Effector CD8-positive, alpha-beta T cell (primary cell): ENCODE data around the gene LMX1B.
"Not testable (repeated sequence)": the region's sequence is repeated elsewhere in the genome, so short reads cannot be mapped to it uniquely, and the experiment has no call there.

Experiments
- DNase-seq: peaks from one replicate; lab custom pipeline; 2025; lab: John Stamatoyannopoulos, UW

Gene LMX1B

DNA sequence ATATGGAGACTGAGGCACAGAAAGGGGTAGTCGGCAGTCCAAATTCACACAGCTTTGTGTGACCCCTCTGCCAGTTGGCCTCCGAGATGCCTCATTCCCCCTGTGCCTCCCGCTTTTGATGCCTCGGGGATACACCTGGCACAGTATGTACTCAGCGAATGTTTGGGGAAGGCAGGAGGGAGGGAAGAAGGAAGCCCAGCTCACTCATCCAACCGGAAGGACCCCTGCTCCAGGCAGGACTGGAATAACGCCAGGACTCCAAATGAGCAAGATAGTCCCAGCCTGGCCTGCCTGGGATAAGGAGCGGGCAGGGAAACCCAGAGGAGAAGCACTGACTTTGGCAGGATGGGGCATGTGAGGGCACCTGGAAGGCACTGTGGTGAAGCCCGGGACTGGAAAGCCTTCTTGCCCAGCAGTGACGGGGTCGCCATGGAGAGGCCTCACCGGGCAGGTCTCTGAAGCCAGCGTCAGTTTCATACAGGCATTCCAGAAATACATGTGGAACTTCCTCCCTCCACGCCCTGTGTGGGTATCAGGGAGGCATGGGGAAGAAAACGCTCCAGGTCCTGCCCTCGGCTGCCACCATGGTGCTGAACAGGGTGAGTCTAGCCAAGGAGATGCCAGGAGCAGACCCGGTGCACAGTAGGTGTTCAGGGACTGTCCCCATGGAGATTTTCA is 20.3 kb downstream of the LMX1B start:
- no peak for DNase-seq

DNA sequence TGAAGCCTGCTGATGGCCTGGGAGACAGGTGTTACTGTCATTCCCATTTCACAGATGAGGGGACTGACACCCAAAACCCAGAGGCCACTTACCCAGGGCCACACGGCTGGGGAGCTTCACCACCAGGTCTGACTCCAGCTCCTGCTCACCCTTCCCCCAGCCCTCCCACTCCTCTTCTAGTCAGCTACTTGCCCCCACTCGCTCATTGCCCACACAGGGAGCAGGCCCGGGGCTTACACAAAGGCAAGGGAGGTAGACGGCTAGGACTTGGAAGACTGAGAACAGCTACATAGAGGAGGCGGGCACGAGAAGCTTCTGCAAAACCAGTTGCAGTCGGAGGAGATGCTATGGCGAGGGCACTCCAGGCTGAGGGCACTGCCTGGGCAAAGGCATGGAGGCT is 21.3 kb downstream of the LMX1B start:
- DNase-seq = no peak

DNA sequence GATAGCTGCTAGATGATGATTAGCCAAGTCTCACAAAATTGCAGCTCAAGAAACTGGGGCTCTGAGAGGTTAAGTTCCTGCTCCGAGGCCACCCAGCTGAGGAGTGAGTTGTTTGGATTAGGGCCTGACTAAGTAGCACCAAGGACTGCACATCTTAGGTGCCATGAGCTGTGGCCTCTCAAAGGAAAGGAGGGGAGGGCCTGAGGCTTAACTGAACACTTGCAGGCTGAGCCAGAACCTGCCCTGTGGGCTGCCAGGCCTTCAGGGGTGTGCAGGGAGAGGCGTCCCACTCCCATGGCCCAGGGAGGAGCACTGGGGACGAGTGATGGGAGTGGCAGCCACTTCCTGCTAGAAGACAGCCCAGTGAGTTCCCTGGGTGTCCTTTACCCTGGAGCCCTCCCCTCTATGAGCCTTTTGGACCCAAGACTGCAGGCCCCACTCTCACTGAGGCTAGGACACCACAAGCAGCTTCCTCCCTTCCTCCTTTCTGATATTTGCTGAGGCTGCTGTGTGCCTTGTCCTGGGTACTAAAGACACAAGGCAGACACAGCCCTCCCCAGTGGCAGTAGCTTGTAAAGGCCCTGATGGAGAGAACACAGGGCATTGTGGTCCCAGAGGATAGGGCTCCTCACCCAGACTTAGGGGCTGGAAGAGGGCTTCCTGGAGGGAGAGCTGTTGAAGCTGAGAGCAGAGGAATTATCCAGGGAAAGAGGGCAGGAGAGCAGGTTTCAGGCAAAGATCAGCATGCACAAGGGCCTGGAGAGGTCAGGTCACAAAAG is 22.1 kb downstream of the LMX1B start:
- DNase-seq = no peak

DNA sequence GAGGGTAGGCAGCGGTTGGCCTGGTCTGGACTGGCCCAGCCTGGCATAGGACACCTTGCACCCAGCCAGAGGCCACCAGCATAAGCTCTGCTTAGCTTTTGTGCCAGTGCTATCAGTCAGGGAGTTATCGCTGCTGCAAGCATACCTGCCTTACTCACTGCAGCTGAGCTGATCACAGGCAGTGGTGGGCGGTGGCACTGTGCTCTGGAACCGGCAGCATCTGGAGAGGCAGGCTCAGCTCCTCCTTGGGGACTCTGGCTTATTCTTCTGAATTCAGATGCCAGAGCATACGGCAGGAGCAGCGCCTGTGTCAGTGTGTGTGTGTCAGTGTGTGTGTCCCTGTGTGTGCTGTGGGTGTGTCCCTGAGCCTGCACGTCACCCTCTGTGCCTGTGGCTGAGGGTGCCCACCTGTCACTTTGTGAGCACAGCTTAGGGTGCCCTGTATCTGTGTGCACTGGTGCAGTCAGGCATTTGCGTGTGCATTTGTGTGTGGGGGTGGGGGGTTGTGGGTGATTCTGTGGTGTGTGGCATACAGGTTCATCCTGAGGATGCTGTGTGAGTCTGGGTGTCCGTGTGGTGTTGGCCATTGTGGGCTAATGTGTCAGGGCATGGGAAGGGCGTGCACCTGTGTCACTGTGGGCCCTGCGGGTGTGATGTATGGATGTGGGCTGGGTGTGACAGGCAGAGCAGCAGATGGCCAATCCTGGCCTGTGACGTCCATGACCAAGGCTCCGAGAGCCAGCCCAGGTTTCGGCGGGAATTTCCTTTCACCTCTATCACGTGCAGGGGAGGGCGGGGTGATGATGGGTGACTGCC is 23.5 kb downstream of the LMX1B start:
- DNase-seq = no peak

DNA sequence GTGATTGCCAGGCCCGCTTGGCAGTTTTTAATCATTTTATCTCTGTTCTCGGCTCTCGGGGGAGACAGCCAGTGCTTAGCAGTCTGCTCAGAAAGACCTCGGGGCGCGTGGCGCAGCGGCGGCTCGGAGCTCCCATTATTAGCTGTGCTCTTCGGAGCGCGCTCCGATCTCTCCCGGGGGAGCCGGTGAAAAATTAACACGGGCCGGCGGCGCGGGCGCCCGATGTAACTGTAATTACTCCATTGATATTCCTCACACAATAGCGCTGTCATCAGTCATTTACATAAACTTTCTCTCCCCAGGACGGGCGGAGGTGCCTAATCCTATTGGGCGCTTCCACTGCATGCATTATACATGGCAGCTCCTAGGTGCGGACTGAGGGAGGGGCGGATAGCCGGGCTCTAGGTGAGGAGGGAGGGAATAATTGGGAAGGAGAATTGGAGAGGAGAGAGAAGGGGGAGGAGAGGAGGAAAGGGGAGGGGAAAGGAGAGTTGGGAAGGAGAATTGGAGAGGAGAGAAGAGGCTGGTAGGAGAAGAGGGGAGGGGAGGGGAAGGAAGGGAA is 24.9 kb downstream of the LMX1B start:
- DNase-seq = no peak

DNA sequence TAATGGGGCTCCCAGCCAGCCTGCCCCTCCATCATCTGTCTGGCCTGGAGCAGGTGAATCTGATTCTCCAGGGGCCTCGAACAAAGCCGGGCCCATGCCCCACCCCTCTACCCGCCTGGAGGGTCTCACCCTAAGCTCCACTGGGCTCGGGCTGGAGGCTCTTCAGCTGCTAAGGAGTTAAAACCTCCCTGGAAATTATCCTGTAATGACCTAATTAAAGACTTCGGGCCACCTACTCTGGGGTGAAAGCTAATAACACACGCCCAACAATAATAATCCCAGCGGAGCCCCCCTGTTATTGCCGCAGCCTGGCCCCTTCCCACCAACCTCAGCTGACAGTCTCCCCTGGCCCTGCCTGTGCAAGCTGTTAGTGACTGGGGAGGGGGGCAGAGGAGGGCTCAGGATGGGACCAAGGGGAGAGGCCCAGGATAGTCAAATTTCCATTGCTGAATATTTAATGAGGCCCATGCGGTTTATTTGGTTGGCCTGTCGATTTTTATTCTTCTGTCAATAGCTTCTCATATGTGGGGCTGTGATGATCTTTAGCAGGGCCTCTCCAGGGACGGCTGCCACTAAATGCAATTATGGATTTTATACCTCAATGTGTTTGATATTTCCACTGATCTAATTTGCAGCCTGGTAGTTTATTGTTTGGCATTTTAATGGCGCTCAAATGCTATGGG is 25.7 kb downstream of the LMX1B start:
- DNase-seq = no peak

DNA sequence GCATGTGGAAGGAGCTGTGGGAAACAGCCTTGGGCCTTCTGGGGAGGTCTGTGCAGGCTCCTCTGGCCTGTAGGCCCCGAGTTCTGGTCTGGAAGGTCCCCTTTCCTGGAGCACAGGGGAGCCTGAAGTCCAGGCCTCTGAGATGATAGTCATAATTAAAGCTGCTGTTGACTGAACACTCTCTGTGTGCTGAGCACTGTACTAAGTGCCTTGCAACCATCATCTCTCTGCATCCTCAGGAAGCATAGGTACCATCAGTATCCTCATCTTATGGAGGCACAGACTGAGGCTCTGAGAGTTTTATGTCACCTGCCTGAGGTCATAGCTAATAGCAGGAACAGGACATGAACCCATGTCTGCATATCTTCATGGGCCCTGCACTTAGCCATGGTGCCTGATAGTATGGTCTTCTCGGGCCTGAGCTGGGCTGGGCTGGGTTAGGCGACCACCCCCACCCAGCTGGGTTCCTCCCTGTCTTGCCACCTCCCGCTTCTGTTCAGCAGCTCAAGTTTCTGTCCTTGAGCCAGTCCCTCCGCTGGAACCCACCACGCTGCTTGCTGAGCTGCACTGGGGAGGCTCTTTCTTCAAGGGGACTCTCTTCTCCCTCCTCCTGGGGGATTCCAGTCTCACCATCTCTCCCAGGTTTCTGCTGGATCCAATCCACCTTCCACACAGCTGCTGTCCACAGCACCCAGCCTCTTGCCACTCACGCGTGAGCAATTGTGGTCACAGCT is 27.6 kb downstream of the LMX1B start:
- no peak for DNase-seq

DNA sequence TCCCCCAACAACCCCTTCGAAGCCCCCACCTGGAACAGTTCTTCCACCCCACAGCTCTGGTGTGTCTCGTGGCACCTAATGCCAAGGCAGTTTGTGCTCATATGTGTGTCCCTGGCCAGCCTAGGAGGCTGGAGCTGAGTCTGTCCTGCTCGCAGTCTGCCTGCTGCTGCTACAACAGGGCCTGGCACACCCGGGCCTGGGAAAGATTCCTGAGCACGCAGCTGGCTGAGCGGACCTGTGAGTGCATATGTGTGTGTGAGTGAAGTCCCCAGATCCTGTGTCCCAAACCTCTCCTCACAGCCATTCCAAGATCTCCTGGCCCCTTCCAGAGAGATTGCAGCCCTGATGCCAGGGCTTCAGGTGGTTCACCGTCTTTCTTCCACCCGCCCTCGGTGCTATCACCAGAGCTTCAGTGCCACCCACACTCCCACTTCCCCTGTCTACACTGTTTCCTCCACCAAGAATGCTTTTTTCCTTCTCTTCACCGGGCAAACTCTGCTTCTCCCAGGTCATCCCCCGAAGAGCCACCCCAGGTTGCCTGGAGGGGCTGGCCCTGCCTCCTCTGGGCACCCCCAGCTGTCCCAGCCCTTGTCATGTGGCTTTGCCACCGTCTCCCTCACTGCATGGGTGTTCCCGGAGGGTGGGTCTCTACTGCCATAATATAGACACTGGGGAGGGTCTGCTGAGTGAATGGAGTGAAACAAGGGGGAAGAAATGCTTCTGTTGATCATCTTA is 28.4 kb downstream of the LMX1B start:
- DNase-seq = no peak

DNA sequence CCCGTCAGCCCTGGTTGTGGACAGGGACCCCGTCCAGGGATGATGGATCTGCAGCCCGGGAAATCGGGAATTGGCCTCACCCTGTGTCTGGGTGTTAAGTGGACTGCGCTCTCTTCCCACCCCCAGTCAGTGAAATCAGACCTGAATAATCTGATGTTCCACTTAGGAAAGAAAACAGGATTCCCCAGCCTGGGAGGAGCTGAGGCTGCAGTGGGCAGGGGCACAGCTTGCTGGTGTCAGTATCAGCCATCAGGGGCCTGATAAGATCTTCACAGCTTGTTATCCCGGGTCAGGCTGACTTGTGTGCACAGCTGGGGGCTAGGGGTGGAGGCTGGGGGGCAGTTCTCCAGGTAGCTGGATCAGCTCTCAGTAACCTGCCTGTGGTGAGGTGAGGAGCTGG is 29.1 kb downstream of the LMX1B start:
- DNase-seq = no peak

DNA sequence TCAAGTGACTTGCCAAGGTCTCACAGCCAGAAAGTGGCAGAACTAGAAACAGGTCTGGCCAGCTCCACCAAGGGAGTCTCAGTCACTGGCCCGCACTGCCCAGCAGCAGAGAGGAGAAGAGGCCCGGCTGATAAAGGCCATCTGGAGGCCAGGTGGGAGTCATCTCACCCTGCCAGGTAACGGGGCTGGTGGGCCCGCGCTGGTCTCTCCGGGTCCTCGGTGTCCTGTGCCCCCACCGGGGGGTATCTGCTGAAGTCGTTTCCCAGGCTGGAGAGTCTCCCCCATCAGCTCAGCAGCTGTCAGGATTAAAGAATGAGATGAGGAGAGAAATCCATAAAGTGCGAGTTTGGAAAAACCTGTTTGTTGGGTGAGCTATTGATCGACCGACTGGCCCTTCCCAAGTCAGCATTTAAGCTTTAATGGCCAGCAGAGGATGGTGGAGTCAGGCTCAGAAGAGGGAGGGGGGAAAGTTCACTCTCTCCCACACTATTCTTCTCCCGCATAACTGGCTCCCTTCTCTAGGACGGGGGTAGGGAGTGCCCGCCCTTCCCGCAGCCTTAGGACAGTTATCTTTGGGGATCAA is 30.3 kb downstream of the LMX1B start:
- no peak for DNase-seq

DNA sequence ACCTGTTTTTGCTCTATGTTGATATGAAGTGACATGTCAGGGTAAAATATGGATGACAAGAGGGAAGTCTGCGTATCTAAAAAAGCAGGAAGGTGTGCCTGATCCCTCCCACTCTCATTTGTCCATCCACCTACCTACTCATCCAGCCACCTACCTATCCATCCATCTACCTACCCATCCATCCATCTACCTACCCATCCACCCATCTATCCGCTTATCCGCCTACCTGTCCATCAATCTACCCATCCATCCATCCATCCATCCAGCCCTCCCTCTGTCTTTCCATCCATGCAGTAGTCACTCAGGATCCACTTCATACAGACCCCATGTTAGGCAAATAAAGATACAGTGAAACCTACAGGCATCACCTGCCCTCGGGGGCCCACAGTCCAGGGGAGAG is 32.4 kb downstream of the LMX1B start:
- no peak for DNase-seq

DNA sequence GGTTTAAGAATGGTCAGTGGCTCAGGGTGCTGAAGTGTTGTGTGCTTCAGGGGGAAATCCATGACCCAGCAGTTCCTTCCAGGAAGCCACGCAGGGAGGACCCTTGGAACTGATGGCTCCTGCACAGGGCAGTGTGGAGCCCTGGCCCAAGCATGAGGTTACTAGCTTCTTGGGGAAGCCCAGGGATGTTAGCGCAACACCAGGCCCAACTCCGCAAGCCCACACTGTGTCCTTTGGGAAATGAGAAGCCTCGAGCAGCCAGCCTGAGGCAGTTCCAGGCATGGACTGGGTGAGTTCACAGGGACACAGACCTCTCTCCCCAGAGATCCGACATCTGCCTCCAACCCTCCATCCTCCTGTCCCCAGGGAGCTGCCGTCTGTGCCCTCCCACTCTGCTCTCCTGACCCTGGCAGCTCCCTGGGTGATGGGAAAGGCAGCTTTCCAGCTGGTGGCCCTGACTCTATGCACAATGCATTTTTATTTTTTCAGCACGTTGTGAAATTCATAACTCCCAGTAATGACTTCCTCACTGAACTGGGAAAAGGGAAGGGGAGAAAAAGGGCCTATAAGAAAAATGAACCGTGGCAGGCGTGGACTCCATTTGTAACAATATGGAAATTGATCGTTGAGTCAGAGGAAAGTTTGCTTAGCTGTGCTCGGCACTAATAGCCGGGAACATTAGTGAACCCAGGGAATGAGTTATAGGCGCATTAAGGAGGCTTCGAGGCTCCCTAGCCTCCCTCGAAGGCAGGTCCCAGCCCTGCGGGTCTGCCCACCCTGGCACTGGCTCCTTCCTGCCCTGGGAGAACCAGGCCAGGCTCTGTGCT is 34.1 kb downstream of the LMX1B start:
- DNase-seq = no peak

DNA sequence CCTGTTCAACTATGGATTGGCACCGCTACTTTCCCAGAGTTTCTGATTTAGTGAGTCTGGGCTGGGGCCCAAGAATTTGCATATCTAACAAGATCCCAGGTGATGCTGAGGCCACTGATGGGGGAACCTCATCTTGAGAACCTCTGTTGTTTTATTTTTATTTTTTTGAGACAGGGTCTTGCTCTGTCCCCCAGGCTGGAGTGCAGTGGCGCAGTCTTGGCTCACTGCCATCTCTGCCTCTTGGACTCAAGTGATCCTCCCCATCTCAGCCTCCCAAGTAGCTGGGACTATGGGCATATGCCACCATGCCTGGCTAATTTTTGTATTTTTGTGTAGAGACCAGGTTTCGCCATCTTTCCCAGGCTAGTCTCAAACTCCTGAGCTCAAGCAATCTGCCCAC is 35.7 kb downstream of the LMX1B start:
- DNase-seq = no peak

DNA sequence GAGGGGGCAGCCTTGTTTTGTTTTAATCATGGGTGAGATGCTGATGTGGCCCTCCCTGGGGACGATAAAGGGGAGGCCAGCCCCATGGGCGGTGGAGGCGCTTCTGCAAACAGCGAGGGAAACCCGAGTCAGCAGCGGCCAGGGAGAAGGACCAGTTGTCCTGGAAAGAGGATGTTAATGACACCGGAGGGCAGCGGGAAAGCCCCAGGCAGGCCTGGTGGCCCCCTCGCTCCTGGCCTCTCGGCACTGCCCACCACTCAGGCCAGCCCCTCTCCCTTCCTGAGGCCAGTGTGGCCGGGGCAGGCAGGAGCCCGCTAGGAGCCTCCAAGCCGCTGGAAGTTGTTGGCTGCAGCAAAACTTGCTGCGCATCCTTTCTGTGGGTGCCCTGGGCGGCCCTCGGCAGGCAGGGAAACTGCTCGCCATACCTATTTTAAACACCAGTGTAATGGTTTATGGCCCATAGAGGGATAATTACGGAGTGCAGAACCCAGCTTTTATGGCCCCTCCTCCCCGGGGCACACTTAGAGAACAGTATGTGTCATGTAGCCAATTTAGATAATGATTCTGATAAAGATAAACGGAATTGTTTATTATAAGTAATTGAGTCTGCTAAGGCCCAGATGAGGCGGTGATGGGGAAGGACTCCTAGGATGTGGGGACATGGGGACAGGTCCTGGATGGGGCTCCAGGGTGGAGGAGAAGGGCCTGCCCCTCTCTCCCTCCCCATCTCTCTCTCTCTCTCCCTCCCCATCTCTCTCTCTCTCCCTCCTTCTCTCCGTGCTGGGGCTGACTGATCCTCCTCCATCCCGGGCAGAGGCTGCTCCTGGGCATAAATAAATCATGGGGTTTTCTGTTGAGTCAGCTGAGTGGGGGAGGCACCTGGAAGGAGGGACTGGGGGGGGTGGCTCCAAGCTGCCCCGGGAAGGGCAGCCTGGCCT is 36.9 kb downstream of the LMX1B start:
- no peak for DNase-seq

DNA sequence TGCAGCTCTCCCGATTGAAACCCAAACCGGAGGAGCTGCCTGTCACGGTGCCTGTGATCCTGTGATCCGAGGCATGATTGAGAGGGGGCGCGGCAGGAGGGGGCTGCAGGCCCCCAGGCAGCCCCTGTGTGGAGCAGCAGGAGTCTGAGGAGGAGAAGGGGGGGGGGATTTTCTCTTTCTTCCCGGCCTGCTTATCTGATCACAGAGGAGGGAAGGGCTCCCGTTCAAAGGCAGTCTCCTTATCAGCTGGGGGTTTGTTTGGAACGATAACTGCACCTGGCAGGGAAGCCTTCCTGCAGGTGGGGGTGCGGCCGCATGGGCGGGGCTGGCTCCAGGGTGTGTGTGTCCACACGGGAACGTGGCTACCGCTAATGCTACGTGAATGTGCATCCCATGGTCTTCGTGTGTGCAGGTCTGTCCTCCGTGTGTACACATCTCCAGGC is 38.4 kb downstream of the LMX1B start:
- no peak for DNase-seq

DNA sequence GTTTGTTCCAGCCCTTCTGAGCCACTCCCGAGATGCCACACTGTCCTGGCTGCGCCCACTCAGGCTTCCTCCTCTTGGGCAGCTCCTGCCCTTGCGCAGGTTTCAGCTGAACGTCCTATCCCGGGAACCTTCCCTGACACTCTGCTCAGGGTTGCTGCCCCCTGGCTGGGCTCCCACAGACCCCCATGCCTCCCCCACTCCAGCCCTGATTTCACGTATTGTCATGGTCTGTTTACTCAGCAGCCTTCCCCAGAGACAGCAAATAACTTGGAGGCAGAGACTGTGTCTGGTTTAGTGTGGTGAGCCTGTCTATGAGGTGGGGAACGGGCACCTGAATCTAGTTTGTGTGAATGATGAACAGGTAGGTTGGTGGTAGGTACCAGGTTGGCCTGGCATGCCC is 40.4 kb downstream of the LMX1B start:
- no peak for DNase-seq

DNA sequence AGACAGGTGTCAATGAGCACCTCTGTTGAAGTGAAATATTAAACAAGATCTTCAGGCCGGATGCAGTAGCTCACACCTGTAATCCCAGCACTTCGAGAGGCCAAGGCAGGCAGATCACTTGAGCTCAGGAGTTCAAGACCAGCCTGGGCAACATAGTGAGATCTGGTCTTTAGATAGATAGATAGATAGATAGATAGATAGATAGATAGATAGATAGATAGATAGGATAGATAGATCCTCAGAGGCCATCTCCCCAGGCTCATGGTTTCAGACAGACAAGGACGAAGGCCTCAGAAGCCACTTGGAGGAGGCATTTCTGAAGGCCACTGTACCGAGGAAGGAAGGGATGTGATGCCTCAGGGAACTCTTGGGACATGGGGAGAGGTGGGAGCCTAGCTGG is 42.5 kb downstream of the LMX1B start:
- DNase-seq = not testable (repeated sequence)

DNA sequence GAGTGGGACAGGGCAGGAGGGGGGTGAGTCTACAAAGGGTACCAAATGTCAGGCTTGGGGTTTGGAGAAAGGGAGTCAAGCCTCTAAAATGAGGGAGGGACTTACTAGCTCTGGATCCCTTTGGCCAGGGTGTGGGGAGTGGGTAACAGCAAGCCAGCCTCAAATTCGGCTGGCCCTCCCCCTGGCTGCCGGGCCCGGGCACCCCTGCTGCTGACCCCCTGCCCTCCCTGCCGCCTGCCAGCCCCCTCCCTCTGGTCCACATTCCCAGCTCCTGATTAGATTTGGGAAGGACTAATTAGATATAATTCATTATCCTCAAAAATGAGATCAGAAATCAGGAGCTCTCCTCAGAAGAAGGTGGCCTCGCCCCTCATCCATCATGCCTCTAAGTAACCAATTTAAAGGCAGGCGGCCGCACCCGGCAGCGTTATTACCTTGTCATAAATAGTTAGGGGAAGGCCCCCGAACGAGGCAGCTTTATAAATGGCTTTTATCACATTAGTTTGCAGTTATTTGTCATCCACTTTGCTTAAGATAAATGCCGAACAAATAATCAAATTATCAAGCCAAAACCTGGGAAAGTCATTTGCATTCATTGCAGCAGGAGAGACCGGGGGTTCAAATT is 44.6 kb downstream of the LMX1B start:
- DNase-seq = no peak
